Esophagus muscularis mucosa (tissue), 4 donors: ENCODE data around the gene HDAC4.

Experiments used
- CTCF ChIP-seq, 3 experiments: fragments of 200-600 bp in 2 of 3; fragments of 450-650 bp in 1 of 3; sonication (generic) in 2 of 3; IDR thresholded peaks; one replicate each; pipeline ENCODE4 v1.5.1; 2017 to 2019; ENCODE audit warnings: antibody characterized with exemption in 3 of 3, mild to moderate bottlenecking in 2 of 3, moderate library complexity in 1 of 3
- EP300 ChIP-seq: sonication (generic); formaldehyde crosslinking; IDR thresholded peaks from one replicate; pipeline ENCODE4 v1.6.1; 2017; ENCODE audit warnings: antibody characterized with exemption
- POLR2A ChIP-seq: fragments of 450-650 bp; IDR thresholded peaks from one replicate; pipeline ENCODE4 v1.6.1; 2017; ENCODE audit warnings: antibody characterized with exemption, moderate library complexity, mild to moderate bottlenecking, low read depth

GRCh38 chr2:239044336-239044735 is 356.5 kb downstream of the HDAC4 start:
- TF ChIP-seq POLR2A (no peak), EP300 (no peak), CTCF (IDR thresholded peaks at IDR 0.05) (no peak)
